ENCODE results near the gene PPARD. TPM values are rescaled to one million over a fixed set of nuclear protein-coding genes. Genes with fewer than 3 reads are reported as not detected.

The PPARD gene
- total RNA-seq, 3 donors from 2014 or later (not counting 1 experiment from before 2014, with no cell fraction given), result 14.4 to 20.4 (median 18.8) TPM

GRCh38 chr6:35411066-35411465, 68.7 kb downstream of the PPARD start:
- ATAC-seq, result peak; percentile 52 to 86 (median 57)
- WGBS (ENCODE audit: insufficient coverage), result 34% methylated on average over 9 of the region's 9 CpGs
- H3K36me3 ChIP-seq (ENCODE audit: control insufficient read depth, insufficient read depth, low read length), result peaks cover 22% of the 10 kb centered on the region
- intact Hi-C loops (cut with micrococcal nuclease), result no loop called here
- Mint-ChIP-seq H3K4me3 (peak overlapping the region; percentile 78), H3K27me3 (ENCODE audit: low read depth in 2 of 2) (no peaks in the 10 kb centered on the region), H3K9me3 (no peaks in the 10 kb centered on the region), H3K27ac (peak overlapping the region in 1 of 2 donors; percentile 85), H3K4me1 (peaks cover 13 to 26% of the 10 kb centered on the region in 2 donors), H3K36me3 (no peaks in the 10 kb centered on the region)
- H3K27me3 ChIP-seq (ENCODE audit: control insufficient read depth, insufficient read depth, low read length), result no peaks in the 10 kb centered on the region
- H3K9me3 ChIP-seq (ENCODE audit: control insufficient read depth, insufficient read depth, low read length), result no peaks in the 10 kb centered on the region
- TF ChIP-seq, protein P1, sequence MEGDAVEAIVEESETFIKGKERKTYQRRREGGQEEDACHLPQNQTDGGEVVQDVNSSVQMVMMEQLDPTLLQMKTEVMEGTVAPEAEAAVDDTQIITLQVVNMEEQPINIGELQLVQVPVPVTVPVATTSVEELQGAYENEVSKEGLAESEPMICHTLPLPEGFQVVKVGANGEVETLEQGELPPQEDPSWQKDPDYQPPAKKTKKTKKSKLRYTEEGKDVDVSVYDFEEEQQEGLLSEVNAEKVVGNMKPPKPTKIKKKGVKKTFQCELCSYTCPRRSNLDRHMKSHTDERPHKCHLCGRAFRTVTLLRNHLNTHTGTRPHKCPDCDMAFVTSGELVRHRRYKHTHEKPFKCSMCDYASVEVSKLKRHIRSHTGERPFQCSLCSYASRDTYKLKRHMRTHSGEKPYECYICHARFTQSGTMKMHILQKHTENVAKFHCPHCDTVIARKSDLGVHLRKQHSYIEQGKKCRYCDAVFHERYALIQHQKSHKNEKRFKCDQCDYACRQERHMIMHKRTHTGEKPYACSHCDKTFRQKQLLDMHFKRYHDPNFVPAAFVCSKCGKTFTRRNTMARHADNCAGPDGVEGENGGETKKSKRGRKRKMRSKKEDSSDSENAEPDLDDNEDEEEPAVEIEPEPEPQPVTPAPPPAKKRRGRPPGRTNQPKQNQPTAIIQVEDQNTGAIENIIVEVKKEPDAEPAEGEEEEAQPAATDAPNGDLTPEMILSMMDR (IDR thresholded peaks at IDR 0.05), result no peak
- no peak overlapping the region for H3K27ac ChIP-seq (ENCODE audit: low read length)
- peaks cover 10% of the 10 kb centered on the region for H3K4me1 ChIP-seq (ENCODE audit: control insufficient read depth, insufficient read depth, low read length)
- H3K4me3 ChIP-seq (ENCODE audit: low read length), result no peak overlapping the region
- DNase-seq, result peak in 1 of 2 donors; percentile 37

- Mint-ChIP-seq H3K4me1 (peaks cover 13 to 26% of the 10 kb centered on the region in 2 donors), H3K4me3 (no peak overlapping the region), H3K36me3 (no peaks in the 10 kb centered on the region), H3K27me3 (ENCODE audit: low read depth in 2 of 2) (no peaks in the 10 kb centered on the region), H3K27ac (peak overlapping the region in 1 of 2 donors; percentile 24), H3K9me3 (no peaks in the 10 kb centered on the region)
- Histone ChIP-seq H3K4me3 (ENCODE audit: low read length) (no peak overlapping the region), H3K4me1 (ENCODE audit: control insufficient read depth, insufficient read depth, low read length) (peaks cover 10% of the 10 kb centered on the region), H3K27me3 (ENCODE audit: control insufficient read depth, insufficient read depth, low read length) (no peaks in the 10 kb centered on the region), H3K36me3 (ENCODE audit: control insufficient read depth, insufficient read depth, low read length) (peaks cover 25% of the 10 kb centered on the region), H3K27ac (ENCODE audit: low read length) (no peak overlapping the region), H3K9me3 (ENCODE audit: control insufficient read depth, insufficient read depth, low read length) (no peaks in the 10 kb centered on the region)
- TF ChIP-seq, protein P1 (IDR thresholded peaks at IDR 0.05), result no peak
- intact Hi-C loops (cut with micrococcal nuclease), result no loop called here
- no peak for ATAC-seq
- no peak for DNase-seq
- WGBS (ENCODE audit: insufficient coverage), result 98% methylated on average over 8 of the region's 8 CpGs
Measured at GRCh38 chr6:35412102-35412501, 69.7 kb downstream of the PPARD start.

- Histone ChIP-seq H3K9me3 (ENCODE audit: control insufficient read depth, insufficient read depth, low read length) (no peaks in the 10 kb centered on the region), H3K36me3 (ENCODE audit: control insufficient read depth, insufficient read depth, low read length) (peaks cover 25% of the 10 kb centered on the region), H3K27ac (ENCODE audit: low read length) (no peak overlapping the region), H3K4me1 (ENCODE audit: control insufficient read depth, insufficient read depth, low read length) (peaks cover 27% of the 10 kb centered on the region), H3K27me3 (ENCODE audit: control insufficient read depth, insufficient read depth, low read length) (no peaks in the 10 kb centered on the region), H3K4me3 (ENCODE audit: low read length) (no peak overlapping the region)
- H3K27me3 Mint-ChIP-seq (ENCODE audit: low read depth in 2 of 2), result no peaks in the 10 kb centered on the region
- no peaks in the 10 kb centered on the region for H3K9me3 Mint-ChIP-seq
- DNase-seq, result no peak
- H3K4me3 Mint-ChIP-seq, result no peak overlapping the region
- intact Hi-C loops (cut with micrococcal nuclease), result no loop called here
- no peak for ATAC-seq
- H3K27ac Mint-ChIP-seq, result no peak overlapping the region
- no peaks in the 10 kb centered on the region for H3K36me3 Mint-ChIP-seq
- H3K4me1 Mint-ChIP-seq, result peaks cover 28 to 38% of the 10 kb centered on the region in 2 donors
- TF ChIP-seq, protein P1 (IDR thresholded peaks at IDR 0.05), result no peak
- WGBS (ENCODE audit: insufficient coverage), result 96% methylated on average over 6 of the region's 6 CpGs
Measured at GRCh38 chr6:35413911-35414310, 71.6 kb downstream of the PPARD start.
